ENCODE measurements around the gene ADARB2. TPM values are rescaled to one million over a fixed set of nuclear protein-coding genes. Genes with fewer than 3 reads are reported as not detected.

ADARB2 gene
- total and polyA plus RNA-seq, 8 donors: 0.41 to 0.92 (median 0.76) TPM

DNA sequence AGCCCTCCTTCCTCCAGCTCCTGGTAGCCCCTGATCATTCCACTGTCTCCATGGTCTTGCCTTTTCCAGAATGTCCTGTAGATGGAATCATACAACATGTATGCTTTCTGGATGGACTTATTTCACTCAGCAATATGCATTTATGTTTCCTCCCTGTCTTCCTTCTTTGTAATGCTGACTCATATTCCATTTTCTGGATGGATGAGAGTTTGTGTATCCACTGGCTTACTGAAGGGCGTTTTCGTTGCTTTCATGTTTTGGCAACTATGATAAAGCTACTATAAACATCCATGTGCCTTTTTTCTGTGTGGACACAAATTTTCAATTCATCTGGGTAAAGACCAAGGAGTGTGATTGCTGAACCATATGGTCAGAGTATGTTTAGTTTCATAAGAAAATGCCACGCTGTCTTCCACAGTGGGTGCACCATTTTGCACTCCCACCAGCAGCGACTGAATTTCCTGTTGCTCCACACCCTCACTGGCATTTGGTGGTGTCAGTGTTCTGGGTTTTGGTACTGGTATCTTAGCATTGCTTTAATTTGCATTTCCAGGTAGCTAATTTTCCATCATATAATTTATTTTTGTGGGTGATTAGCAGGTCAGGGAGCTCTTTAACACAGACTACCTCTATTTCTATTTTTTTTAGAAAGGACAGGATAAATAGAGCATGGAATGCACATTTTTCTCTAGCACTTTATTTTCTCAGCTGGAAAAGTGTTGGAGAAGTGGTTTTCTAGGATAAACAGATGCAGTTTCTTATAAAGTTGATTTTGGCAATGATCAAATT, 429.0 kb downstream of the ADARB2 start:
- ATAC-seq (no peak), DNase-seq (no peak)
- Histone ChIP-seq H3K4me3 (no peak overlapping the region), H3K27ac (no peak overlapping the region), H3K4me1 (no peaks in the 10 kb centered on the region), H3K9me3 (no peaks in the 10 kb centered on the region), H3K36me3 (no peaks in the 10 kb centered on the region), H3K27me3 (no peaks in the 10 kb centered on the region)
- intact Hi-C loops (cut with DNase I): no loop called here
- TF ChIP-seq, protein P1, sequence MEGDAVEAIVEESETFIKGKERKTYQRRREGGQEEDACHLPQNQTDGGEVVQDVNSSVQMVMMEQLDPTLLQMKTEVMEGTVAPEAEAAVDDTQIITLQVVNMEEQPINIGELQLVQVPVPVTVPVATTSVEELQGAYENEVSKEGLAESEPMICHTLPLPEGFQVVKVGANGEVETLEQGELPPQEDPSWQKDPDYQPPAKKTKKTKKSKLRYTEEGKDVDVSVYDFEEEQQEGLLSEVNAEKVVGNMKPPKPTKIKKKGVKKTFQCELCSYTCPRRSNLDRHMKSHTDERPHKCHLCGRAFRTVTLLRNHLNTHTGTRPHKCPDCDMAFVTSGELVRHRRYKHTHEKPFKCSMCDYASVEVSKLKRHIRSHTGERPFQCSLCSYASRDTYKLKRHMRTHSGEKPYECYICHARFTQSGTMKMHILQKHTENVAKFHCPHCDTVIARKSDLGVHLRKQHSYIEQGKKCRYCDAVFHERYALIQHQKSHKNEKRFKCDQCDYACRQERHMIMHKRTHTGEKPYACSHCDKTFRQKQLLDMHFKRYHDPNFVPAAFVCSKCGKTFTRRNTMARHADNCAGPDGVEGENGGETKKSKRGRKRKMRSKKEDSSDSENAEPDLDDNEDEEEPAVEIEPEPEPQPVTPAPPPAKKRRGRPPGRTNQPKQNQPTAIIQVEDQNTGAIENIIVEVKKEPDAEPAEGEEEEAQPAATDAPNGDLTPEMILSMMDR (IDR thresholded peaks at IDR 0.05): no peak

DNA sequence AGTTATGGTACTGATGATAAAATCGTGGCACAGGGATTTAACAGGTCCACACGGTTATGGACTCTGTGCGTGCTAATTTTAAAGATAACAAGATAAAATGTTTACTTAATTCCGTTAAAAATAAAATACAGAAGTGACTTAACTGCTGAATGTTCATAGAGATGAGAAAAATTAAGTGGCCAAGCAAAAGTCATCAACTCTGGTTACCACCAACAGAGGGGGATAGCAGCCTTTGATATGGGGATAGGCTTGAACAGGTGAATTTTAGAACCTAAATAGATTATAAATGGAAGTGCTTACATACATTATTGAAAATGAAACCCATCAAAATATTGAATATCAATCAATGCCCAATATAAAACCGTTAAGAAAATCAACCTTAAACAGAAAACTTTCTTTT, 436.2 kb downstream of the ADARB2 start:
- TF ChIP-seq, protein P1 (IDR thresholded peaks at IDR 0.05): no peak
- H3K27me3 ChIP-seq: peaks cover 0 to 40% of the 10 kb centered on the region in 2 donors
- ATAC-seq (no peak), DNase-seq (no peak)
- H3K36me3 ChIP-seq: no peaks in the 10 kb centered on the region
- intact Hi-C loops (cut with DNase I): no loop called here
- H3K4me1 ChIP-seq: no peaks in the 10 kb centered on the region
- no peak overlapping the region for H3K27ac ChIP-seq
- H3K4me3 ChIP-seq: no peak overlapping the region
- H3K9me3 ChIP-seq: no peaks in the 10 kb centered on the region

DNA sequence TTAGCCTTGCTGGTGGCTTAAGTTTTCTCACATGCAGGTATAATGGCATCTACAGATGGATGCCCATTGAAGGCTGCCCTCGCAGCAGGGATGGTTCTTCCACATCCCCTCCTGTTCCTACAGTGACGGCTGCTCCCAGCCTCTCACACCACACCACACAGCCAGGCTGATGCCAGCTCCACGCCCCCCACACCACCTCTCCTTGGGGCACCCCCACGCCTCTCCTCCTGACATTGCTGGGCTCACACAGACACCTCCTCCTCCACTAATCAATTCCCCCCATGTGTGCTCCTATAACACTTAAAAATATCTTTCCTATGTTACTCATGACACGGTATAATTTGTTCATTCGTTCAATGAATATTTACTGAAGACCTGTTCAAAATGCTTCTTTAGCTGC, 437.1 kb downstream of the ADARB2 start:
- Histone ChIP-seq H3K4me1 (no peaks in the 10 kb centered on the region), H3K27me3 (peaks cover 0 to 40% of the 10 kb centered on the region in 2 donors), H3K9me3 (no peaks in the 10 kb centered on the region), H3K36me3 (no peaks in the 10 kb centered on the region), H3K4me3 (no peak overlapping the region), H3K27ac (no peak overlapping the region)
- no peak for DNase-seq
- ATAC-seq: no peak
- TF ChIP-seq, protein P1 (IDR thresholded peaks at IDR 0.05): no peak
- intact Hi-C loops (cut with DNase I): no loop called here

DNA sequence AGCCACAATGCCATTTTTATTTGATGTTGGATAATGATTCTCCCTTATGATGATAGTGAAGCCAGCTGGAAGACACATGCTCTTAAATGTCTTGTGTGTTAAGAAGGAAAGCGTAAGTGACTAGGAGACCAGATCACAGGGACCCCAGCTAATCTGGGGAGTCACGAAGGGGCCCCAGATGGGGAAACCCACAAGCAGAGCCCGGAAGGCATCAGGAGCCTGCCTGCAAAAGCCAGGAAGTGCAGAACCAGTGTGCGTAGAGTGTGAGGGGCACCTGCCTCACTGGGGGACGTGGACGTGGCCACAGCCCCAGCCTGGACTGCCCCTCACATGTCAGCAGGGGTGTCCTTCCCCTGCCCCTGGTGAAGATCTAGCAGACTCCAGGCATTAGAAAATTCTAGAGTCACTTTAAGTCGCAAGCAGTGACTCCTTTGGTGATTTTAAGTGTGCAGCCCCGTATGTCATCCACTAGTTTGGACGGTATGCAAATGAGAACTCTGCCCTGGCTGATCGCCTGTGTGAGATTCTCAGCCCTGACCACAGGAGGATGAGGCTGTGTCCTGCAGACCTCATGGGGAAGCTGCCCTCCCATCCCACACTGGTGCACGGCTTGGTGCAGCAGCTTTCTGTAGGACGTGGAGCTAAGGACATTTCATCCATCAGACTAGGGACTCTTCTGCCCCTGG, 438.1 kb downstream of the ADARB2 start:
- Histone ChIP-seq H3K36me3 (no peaks in the 10 kb centered on the region), H3K27me3 (peaks cover 0 to 49% of the 10 kb centered on the region in 2 donors), H3K4me1 (no peaks in the 10 kb centered on the region), H3K27ac (no peak overlapping the region), H3K4me3 (no peak overlapping the region), H3K9me3 (no peaks in the 10 kb centered on the region)
- intact Hi-C loops (cut with DNase I): no loop called here
- ATAC-seq (no peak), DNase-seq (no peak)
- TF ChIP-seq, protein P1 (IDR thresholded peaks at IDR 0.05): no peak

DNA sequence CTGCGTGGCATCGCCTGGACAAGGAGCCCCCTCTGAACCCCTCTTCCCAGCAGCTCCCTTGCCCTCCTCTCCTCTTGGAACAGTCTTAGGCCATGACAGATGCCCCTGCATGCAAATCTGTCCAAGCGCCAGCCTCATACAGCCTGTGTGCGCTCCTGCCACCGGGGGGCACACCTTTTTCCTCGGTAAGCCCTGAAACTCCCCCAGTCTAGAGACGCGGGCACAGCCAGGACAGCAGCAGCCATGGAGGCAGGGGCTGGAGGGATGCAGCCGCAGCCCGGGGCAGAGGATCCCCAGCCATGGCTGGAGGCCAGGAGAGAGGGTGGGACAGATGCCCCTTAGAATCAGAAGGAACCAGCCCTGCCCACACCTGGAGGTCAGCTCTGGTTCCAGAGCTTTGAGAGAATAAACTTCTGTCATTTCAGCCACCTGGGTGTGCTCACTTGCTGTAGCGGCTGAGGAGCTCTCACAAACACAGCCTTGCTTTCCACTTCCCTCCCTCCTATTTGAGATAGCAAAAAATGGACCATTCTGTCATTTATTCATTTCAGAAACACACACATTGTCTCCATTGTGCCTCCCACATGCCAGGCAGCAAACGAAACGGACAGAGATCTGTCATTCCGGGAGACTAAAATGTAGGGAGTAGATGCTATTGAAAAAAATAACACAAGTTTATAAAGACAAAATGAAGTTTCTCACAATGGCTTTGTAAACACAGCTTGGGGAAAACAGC, 439.6 kb downstream of the ADARB2 start:
- H3K4me1 ChIP-seq: no peaks in the 10 kb centered on the region
- H3K27me3 ChIP-seq: peaks cover 0 to 59% of the 10 kb centered on the region in 2 donors
- TF ChIP-seq, protein P1 (IDR thresholded peaks at IDR 0.05): no peak
- H3K9me3 ChIP-seq: no peaks in the 10 kb centered on the region
- no peak overlapping the region for H3K4me3 ChIP-seq
- H3K27ac ChIP-seq: no peak overlapping the region
- no peaks in the 10 kb centered on the region for H3K36me3 ChIP-seq
- DNase-seq (no peak), ATAC-seq (no peak)
- intact Hi-C loops (cut with DNase I): no loop called here
